ENCODE measurements around the gene MTMR12. TPM values are rescaled to one million over a fixed set of nuclear protein-coding genes. Genes with fewer than 3 reads are reported as not detected.

Gene MTMR12
- total RNA-seq, 1 experiment from 2014 or later, result 44.5 TPM

- no peaks in the 10 kb centered on the region for H3K36me3 ChIP-seq (ENCODE audit: low read depth)
- no peak for DNase-seq
- H3K4me2 ChIP-seq, result no peak overlapping the region
- H3K9me2 ChIP-seq (ENCODE audit: insufficient read depth), result no peaks in the 10 kb centered on the region
- H3F3A ChIP-seq (ENCODE audit: insufficient read depth, low read depth), result peaks cover 4% of the 10 kb centered on the region; the same call in 1 of the 2 replicates
- H3K79me2 ChIP-seq (ENCODE audit: low read depth), result no peaks in the 10 kb centered on the region
- no peaks in the 10 kb centered on the region for H3K27me3 ChIP-seq (ENCODE audit: insufficient read depth, low read depth)
- no TSS peak for BruUV-seq (replicated peaks)
- ChIA-PET POLR2A (ENCODE audit: unreplicated experiment) (interaction anchor here (0.6 kb wide), 1 partner anchor 87 kb away, joined by 3 read pairs; no protein-coding TSS in a partner anchor), CTCF (no interaction called here)
- H3K4me3 ChIP-seq, result no peak overlapping the region
- intact Hi-C loops (cut with micrococcal nuclease; ENCODE audit: unreplicated experiment), result loop anchor here (10.0 kb wide), 2 partner anchors 265 to 385 kb away; partner anchors contain the start of gene SUB1
- no peak overlapping the region for H2AFZ ChIP-seq
- no peaks in the 10 kb centered on the region for H3K4me1 ChIP-seq (replicated peaks; ENCODE audit: insufficient read depth)
- no peaks in the 10 kb centered on the region for H3K9me3 ChIP-seq (ENCODE audit: insufficient read depth, low read depth)
- no peak overlapping the region for H3K27ac ChIP-seq
- no peaks in the 10 kb centered on the region for H4K20me1 ChIP-seq (ENCODE audit: insufficient read depth)
- TF ChIP-seq EZH2 (IDR thresholded peaks at IDR 0.05; ENCODE audit: low read depth) (no peak), CTCF (conservative IDR thresholded peaks at IDR 0.05) (no peak)
Observed at GRCh38 chr5:32319392-32319791, 6.7 kb upstream of the MTMR12 start.

- no peak overlapping the region for H3K4me2 ChIP-seq
- no peaks in the 10 kb centered on the region for H3K4me1 ChIP-seq (replicated peaks; ENCODE audit: insufficient read depth)
- POLR2A ChIA-PET (ENCODE audit: unreplicated experiment), result no interaction called here
- no peak overlapping the region for H2AFZ ChIP-seq
- H3F3A ChIP-seq (ENCODE audit: insufficient read depth, low read depth), result peaks cover 8% of the 10 kb centered on the region; the same call in 1 of the 2 replicates
- no peaks in the 10 kb centered on the region for H3K9me3 ChIP-seq (ENCODE audit: insufficient read depth, low read depth)
- CTCF ChIA-PET, result no interaction called here
- intact Hi-C loops (cut with micrococcal nuclease; ENCODE audit: unreplicated experiment), result loop anchor here (10.0 kb wide), 2 partner anchors 268 to 388 kb away; partner anchors contain the start of gene SUB1
- TF ChIP-seq CTCF (conservative IDR thresholded peaks at IDR 0.05) (no peak), EZH2 (IDR thresholded peaks at IDR 0.05; ENCODE audit: low read depth) (no peak)
- H3K27ac ChIP-seq, result no peak overlapping the region
- peaks cover 2% of the 10 kb centered on the region for H3K79me2 ChIP-seq (ENCODE audit: low read depth)
- no peak overlapping the region for H3K4me3 ChIP-seq
- no peak for DNase-seq
- H3K27me3 ChIP-seq (ENCODE audit: insufficient read depth, low read depth), result no peaks in the 10 kb centered on the region
- no peaks in the 10 kb centered on the region for H3K36me3 ChIP-seq (ENCODE audit: low read depth)
- no TSS peak for BruUV-seq (replicated peaks)
- H4K20me1 ChIP-seq (ENCODE audit: insufficient read depth), result no peaks in the 10 kb centered on the region
- H3K9me2 ChIP-seq (ENCODE audit: insufficient read depth), result no peaks in the 10 kb centered on the region
Observed at GRCh38 chr5:32317041-32317440, 4.3 kb upstream of the MTMR12 start.

- H3K9me3 ChIP-seq (ENCODE audit: insufficient read depth, low read depth), result no peaks in the 10 kb centered on the region
- no peak overlapping the region for H3K27ac ChIP-seq
- peak in 1 of 2 experiments; percentile 29 for DNase-seq
- peaks cover 8% of the 10 kb centered on the region; the same call in 1 of the 2 replicates for H3F3A ChIP-seq (ENCODE audit: insufficient read depth, low read depth)
- H3K27me3 ChIP-seq (ENCODE audit: insufficient read depth, low read depth), result no peaks in the 10 kb centered on the region
- no peak overlapping the region for H3K4me3 ChIP-seq
- no peaks in the 10 kb centered on the region for H3K36me3 ChIP-seq (ENCODE audit: low read depth)
- intact Hi-C loops (cut with micrococcal nuclease; ENCODE audit: unreplicated experiment), result loop anchor here (10.0 kb wide), 2 partner anchors 269 to 389 kb away; partner anchors contain the start of gene SUB1
- TF ChIP-seq CTCF (conservative IDR thresholded peaks at IDR 0.05) (no peak), EZH2 (IDR thresholded peaks at IDR 0.05; ENCODE audit: low read depth) (no peak)
- CTCF ChIA-PET, result no interaction called here
- peaks cover 16% of the 10 kb centered on the region for H3K79me2 ChIP-seq (ENCODE audit: low read depth)
- BruUV-seq (replicated peaks), result no TSS peak
- no peak overlapping the region for H2AFZ ChIP-seq
- H3K4me1 ChIP-seq (replicated peaks; ENCODE audit: insufficient read depth), result peaks cover 10% of the 10 kb centered on the region
- no peak overlapping the region for H3K4me2 ChIP-seq
- no peaks in the 10 kb centered on the region for H4K20me1 ChIP-seq (ENCODE audit: insufficient read depth)
- POLR2A ChIA-PET (ENCODE audit: unreplicated experiment), result no interaction called here
- no peaks in the 10 kb centered on the region for H3K9me2 ChIP-seq (ENCODE audit: insufficient read depth)
Observed at GRCh38 chr5:32315221-32316014, 2.7 kb upstream of the MTMR12 start.
